Activated T-cell treated with anti-CD3 and anti-CD28 coated beads, Interleukin-2, amount 50 U/mL, for 24 hours (primary cell): ENCODE data around the gene SUPT20HL1.

Experiments
- DNase-seq: peaks from one replicate; pipeline ENCODE4 v3.0.0-alpha.2; 2020
- H3K27ac Mint-ChIP-seq: 2 replicates; pipeline ENCODE4 v1.8.0; 2020; ENCODE audit warnings: mild to moderate bottlenecking, mixed read lengths
- H3K27me3 Mint-ChIP-seq: 2 replicates; pipeline ENCODE4 v1.8.0; 2020; ENCODE audit warnings: mixed read lengths
- H3K36me3 Mint-ChIP-seq: 2 replicates; pipeline ENCODE4 v1.8.0; 2020; ENCODE audit warnings: low read depth, mixed read lengths
- H3K4me1 Mint-ChIP-seq: 2 replicates; pipeline ENCODE4 v1.8.0; 2020; ENCODE audit warnings: low read depth, mixed read lengths
- H3K4me3 Mint-ChIP-seq: 2 replicates; pipeline ENCODE4 v1.8.0; 2020; ENCODE audit warnings: mild to moderate bottlenecking, moderate library complexity, mixed read lengths
- H3K9me3 Mint-ChIP-seq: 2 replicates; pipeline ENCODE4 v1.8.0; 2020; ENCODE audit warnings: mixed read lengths

Gene SUPT20HL1

GRCh38 chrX:24399550-24399949, 39.1 kb downstream of the SUPT20HL1 start:
- Mint-ChIP-seq H3K4me3 (no peak overlapping the region), H3K4me1 (peaks cover 2% of the 10 kb centered on the region), H3K9me3 (no peaks in the 10 kb centered on the region), H3K27ac (no peak overlapping the region), H3K36me3 (no peaks in the 10 kb centered on the region), H3K27me3 (peaks cover 20% of the 10 kb centered on the region)
- DNase-seq = no peak

- H3K4me1 Mint-ChIP-seq = no peaks in the 10 kb centered on the region
- H3K4me3 Mint-ChIP-seq = no peak overlapping the region
- DNase-seq = no peak
- H3K9me3 Mint-ChIP-seq = no peaks in the 10 kb centered on the region
- H3K27ac Mint-ChIP-seq = no peak overlapping the region
- H3K27me3 Mint-ChIP-seq = peaks cover 34% of the 10 kb centered on the region
- H3K36me3 Mint-ChIP-seq = no peaks in the 10 kb centered on the region
Observed at GRCh38 chrX:24405959-24406358, 45.5 kb downstream of the SUPT20HL1 start.
